Measurements from ENCODE around the gene ACAD11. TPM values are rescaled to one million over a fixed set of nuclear protein-coding genes. Genes with fewer than 3 reads are reported as not detected.
A peak's percentile ranks its signal among the peaks of the same experiment; 100 is the strongest.
"Not testable (repeated sequence)": the region's sequence is repeated elsewhere in the genome, so short reads cannot be mapped to it uniquely, and the experiment has no call there.

ACAD11 gene
- total RNA-seq, 2 experiments from 2014 or later, result 16.1 to 16.9 TPM

DNA sequence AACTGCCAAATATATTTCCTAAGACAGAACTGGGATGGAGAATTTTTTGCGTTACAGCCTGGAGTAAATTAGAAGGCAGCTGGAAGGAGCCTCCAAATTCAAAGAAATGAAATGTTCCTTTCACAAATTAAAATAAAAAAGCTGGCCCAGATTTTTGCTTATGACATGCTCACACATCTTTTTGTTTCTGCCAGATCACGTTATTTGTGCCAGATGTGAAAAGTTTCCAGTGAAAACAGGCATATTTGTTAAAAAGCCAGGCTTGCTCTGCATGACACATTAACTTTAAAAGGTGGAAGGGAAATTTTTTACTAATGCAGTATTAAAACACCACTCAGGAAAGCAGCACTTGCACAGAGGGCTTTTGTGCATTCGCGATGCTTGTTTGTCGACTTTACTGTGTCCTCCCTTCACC, 85.8 kb downstream of the ACAD11 start:
- ChIA-PET POLR2A (no interaction called here), CTCF (no interaction called here)
- intact Hi-C loops (cut with DNase I, micrococcal nuclease), result no loop called here
- DNase-seq (no peak), ATAC-seq (no peak)
- Mint-ChIP-seq H3K27me3 (no peaks in the 10 kb centered on the region), H3K4me3 (no peak overlapping the region), H3K27ac (no peak overlapping the region), H3K4me1 (peaks cover 13% of the 10 kb centered on the region), H3K36me3 (ENCODE audit: low read depth) (peaks cover 45% of the 10 kb centered on the region), H3K9me3 (ENCODE audit: low read depth) (peaks cover 2% of the 10 kb centered on the region)

- peaks cover 2% of the 10 kb centered on the region for H3K9me3 Mint-ChIP-seq (ENCODE audit: low read depth)
- no peaks in the 10 kb centered on the region for H3K27me3 Mint-ChIP-seq
- CTCF ChIA-PET, result no interaction called here
- ATAC-seq (no peak), DNase-seq (no peak)
- no peak overlapping the region for H3K4me3 Mint-ChIP-seq
- peaks cover 30% of the 10 kb centered on the region for H3K36me3 Mint-ChIP-seq (ENCODE audit: low read depth)
- intact Hi-C loops (cut with DNase I, micrococcal nuclease), result no loop called here
- POLR2A ChIA-PET, result interaction anchor here (0.8 kb wide), 1 partner anchor 22 kb away, joined by 3 read pairs; no protein-coding TSS in a partner anchor
- no peak overlapping the region for H3K27ac Mint-ChIP-seq
- peaks cover 17% of the 10 kb centered on the region for H3K4me1 Mint-ChIP-seq
These were observed 89.6 kb downstream of the ACAD11 start for GRCh38 chr3:132570016-132570415.

DNA sequence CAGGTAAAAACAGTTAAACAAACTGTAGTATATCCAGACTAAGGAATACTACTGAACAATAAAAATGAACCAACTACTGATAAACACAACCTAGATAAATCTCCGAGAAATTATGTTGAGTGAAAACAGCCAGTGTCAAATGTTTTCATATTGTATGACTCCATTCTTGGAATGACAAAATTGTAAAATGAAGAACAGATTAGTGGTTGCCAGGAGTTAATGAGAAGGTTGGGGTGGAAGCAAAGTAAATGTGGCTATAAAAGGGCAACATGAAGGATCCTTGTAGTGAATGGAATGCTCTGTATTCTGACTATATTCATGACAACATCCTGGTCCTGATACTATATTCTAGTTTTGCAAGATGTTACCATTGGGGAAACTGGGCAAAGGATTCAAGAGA, 90.0 kb downstream of the ACAD11 start:
- ATAC-seq, result peak; percentile 65
- intact Hi-C loops (cut with DNase I, micrococcal nuclease), result loop anchor here (1.0 to 2.0 kb wide), 3 partner anchors 19 to 27 kb away; no protein-coding TSS in a partner anchor
- ChIA-PET POLR2A (interaction anchor here (0.8 kb wide), 1 partner anchor 22 kb away, joined by 3 read pairs; no protein-coding TSS in a partner anchor), CTCF (no interaction called here)
- Mint-ChIP-seq H3K4me3 (no peak overlapping the region), H3K27ac (no peak overlapping the region), H3K4me1 (peaks cover 17% of the 10 kb centered on the region), H3K36me3 (ENCODE audit: low read depth) (peaks cover 30% of the 10 kb centered on the region), H3K27me3 (no peaks in the 10 kb centered on the region), H3K9me3 (ENCODE audit: low read depth) (peaks cover 2% of the 10 kb centered on the region)
- no peak for DNase-seq

- ChIA-PET CTCF (interaction anchor here (1.0 kb wide), 1 partner anchor 33 kb away, joined by 4 read pairs; no protein-coding TSS in a partner anchor), POLR2A (no interaction called here)
- ATAC-seq, result peak; percentile 82
These were observed 90.5 kb downstream of the ACAD11 start for GRCh38 chr3:132569153-132569552.

GRCh38 chr3:132568422-132568821, 91.2 kb downstream of the ACAD11 start:
- peaks cover 34% of the 10 kb centered on the region for H3K36me3 Mint-ChIP-seq (ENCODE audit: low read depth)

More at GRCh38 chr3:132569153-132569552, 90.5 kb downstream of the ACAD11 start:
- Mint-ChIP-seq H3K9me3 (ENCODE audit: low read depth) (peaks cover 2% of the 10 kb centered on the region), H3K27me3 (no peaks in the 10 kb centered on the region), H3K36me3 (ENCODE audit: low read depth) (peaks cover 32% of the 10 kb centered on the region), H3K4me1 (peaks cover 17% of the 10 kb centered on the region), H3K27ac (peak overlapping the region; percentile 84), H3K4me3 (no peak overlapping the region)
- no peak for DNase-seq
- intact Hi-C loops (cut with DNase I, micrococcal nuclease), result loop anchor here (1.0 to 2.0 kb wide), 3 partner anchors 18 to 26 kb away; no protein-coding TSS in a partner anchor

GRCh38 chr3:132564070-132564465, 95.5 kb downstream of the ACAD11 start:
- DNase-seq (no peak), ATAC-seq (no peak)
- ChIA-PET CTCF (no interaction called here), POLR2A (no interaction called here)
- H3K27me3 Mint-ChIP-seq, result no peaks in the 10 kb centered on the region
- no peak overlapping the region for H3K4me3 Mint-ChIP-seq
- no peak overlapping the region for H3K27ac Mint-ChIP-seq
- H3K9me3 Mint-ChIP-seq (ENCODE audit: low read depth), result no peaks in the 10 kb centered on the region
- peaks cover 19% of the 10 kb centered on the region for H3K36me3 Mint-ChIP-seq (ENCODE audit: low read depth)
- intact Hi-C loops (cut with DNase I, micrococcal nuclease), result no loop called here
- H3K4me1 Mint-ChIP-seq, result peaks cover 7% of the 10 kb centered on the region

More at GRCh38 chr3:132568422-132568821, 91.2 kb downstream of the ACAD11 start:
- peak overlapping the region; percentile 84 for H3K27ac Mint-ChIP-seq
- no peaks in the 10 kb centered on the region for H3K27me3 Mint-ChIP-seq
- no peak overlapping the region for H3K4me3 Mint-ChIP-seq
- DNase-seq, result no peak
- ChIA-PET POLR2A (no interaction called here), CTCF (interaction anchor here (1.0 to 1.6 kb wide), 2 partner anchors 33 to 74 kb away, joined by 4 to 5 read pairs; no protein-coding TSS in a partner anchor)
- intact Hi-C loops (cut with DNase I, micrococcal nuclease), result loop anchor here in 1 of 2 experiments (2.0 kb wide), 2 partner anchors 18 to 26 kb away; no protein-coding TSS in a partner anchor
- peaks cover 2% of the 10 kb centered on the region for H3K9me3 Mint-ChIP-seq (ENCODE audit: low read depth)
- no peak for ATAC-seq
- H3K4me1 Mint-ChIP-seq, result peaks cover 17% of the 10 kb centered on the region

DNA sequence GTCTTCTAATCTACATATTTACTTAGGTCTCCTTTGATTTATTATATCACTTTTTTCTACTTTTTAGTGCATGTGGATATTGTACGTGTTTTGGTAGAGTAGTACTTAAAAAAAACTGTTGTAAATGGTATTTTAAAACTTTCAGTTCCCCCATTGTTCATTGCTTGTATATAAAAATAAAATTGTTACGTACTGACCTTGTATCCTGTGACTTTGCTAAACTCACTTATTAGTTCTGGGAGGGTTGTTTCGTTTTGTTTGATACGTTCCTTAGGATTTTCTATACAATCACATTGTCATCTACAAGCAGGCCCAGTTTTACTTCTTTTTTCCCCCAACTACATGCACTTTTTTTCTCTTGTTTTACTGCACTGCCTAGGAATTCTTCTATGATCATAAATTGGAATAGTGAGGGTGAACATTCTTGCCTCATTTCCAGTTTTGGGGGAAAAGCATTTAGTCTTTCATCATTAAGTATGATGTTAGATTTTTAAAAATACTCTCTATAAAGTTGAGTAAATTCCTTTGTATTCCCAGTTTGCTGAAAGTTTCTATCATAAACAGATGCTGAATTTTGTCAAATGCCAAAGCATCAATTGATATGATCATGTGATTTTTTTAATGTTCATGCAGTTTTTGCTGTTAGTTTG, 96.1 kb downstream of the ACAD11 start:
- intact Hi-C loops (cut with DNase I, micrococcal nuclease), result no loop called here
- Mint-ChIP-seq H3K9me3 (ENCODE audit: low read depth) (no peaks in the 10 kb centered on the region), H3K27me3 (no peaks in the 10 kb centered on the region), H3K36me3 (ENCODE audit: low read depth) (peaks cover 21% of the 10 kb centered on the region), H3K27ac (no peak overlapping the region), H3K4me3 (no peak overlapping the region), H3K4me1 (peaks cover 2% of the 10 kb centered on the region)
- ATAC-seq, result no peak
- ChIA-PET CTCF (no interaction called here), POLR2A (no interaction called here)
- DNase-seq, result no peak

DNA sequence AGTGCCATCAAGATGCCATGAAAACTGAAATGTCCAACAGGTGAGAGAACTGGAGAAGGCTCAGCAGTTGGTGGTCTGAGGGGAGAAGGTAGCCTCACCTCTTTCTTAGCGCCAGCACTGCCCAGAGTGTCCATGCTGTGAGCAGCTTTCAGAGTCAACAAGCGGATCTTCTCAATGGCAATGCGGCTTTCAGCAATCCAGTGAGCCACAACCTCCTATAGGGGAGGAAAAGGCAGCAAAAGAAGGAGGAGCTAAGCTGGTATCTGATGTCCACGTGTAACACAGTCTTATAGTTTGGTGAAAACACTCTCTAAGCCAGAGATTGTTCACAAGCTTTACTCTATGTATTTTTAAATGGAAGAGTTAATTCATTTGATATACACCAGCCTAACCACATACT, 98.6 kb downstream of the ACAD11 start:
- ATAC-seq, result no peak
- intact Hi-C loops (cut with DNase I, micrococcal nuclease), result no loop called here
- no peak overlapping the region for H3K4me3 Mint-ChIP-seq
- no peak for DNase-seq
- ChIA-PET CTCF (interaction anchor here (1.0 to 2.1 kb wide), 2 partner anchors 14 to 82 kb away, joined by 3 to 6 read pairs; no protein-coding TSS in a partner anchor), POLR2A (no interaction called here)
- no peak overlapping the region for H3K27ac Mint-ChIP-seq
- no peaks in the 10 kb centered on the region for H3K27me3 Mint-ChIP-seq
- no peaks in the 10 kb centered on the region for H3K4me1 Mint-ChIP-seq
- no peaks in the 10 kb centered on the region for H3K9me3 Mint-ChIP-seq (ENCODE audit: low read depth)
- peaks cover 21% of the 10 kb centered on the region for H3K36me3 Mint-ChIP-seq (ENCODE audit: low read depth)

DNA sequence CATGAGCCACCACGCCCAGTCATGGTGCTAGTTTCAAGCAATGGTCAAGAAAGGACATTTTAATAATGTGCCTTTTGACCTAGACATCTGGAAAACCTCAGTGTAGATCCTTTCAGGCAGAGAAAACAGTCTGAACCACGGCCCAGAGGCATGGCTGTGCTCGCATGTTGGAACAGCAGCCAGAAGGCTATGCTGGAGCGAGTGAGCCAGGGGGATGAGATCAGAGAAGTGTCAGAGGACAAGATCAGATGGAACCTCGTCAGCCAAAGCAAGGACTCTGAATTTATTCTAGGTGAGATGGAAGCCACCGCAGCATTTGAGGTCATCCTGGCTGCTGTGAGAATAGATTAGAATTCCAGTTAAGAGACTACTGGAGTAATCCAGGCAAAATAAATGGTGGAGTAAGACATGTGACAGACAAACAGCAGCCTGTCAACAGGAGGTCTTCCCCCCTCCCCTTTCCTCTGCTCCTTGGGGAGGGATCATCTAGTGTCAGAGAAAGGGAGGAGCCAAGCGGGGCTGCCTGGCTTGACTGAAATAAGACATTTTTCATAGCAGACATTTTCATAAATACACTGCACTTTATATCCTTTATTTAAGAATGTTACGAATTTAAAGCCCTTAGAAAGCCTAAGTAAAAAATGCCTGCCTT, 103.0 kb downstream of the ACAD11 start:
- peaks cover 7% of the 10 kb centered on the region for H3K36me3 Mint-ChIP-seq (ENCODE audit: low read depth)
- H3K27me3 Mint-ChIP-seq, result no peaks in the 10 kb centered on the region
- DNase-seq, result no peak
- CTCF ChIA-PET, result no interaction called here
- no peak for ATAC-seq
- no peaks in the 10 kb centered on the region for H3K9me3 Mint-ChIP-seq (ENCODE audit: low read depth)
- H3K4me1 Mint-ChIP-seq, result no peaks in the 10 kb centered on the region
- intact Hi-C loops (cut with DNase I, micrococcal nuclease), result no loop called here
- POLR2A ChIA-PET, result no interaction called here
- no peak overlapping the region for H3K27ac Mint-ChIP-seq
- H3K4me3 Mint-ChIP-seq, result no peak overlapping the region

DNA sequence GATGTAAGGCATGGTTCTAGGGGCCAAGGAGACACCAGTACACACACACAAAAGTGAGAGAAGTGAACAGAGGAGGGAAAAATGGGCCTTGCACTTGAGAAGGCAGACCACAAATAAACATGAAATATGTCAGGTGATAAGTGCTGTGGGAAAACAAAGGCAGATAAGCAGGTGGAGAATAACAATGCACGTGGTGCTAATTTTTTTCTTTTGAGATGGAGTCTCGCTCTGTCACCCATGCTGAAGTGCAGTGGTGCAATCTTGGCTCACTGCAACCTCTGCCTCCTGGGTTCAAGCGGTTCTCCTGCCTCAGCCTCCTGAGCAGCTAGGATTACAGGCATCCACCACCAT, 103.6 kb downstream of the ACAD11 start:
- H3K4me3 Mint-ChIP-seq; POLR2A ChIA-PET; H3K36me3 Mint-ChIP-seq (ENCODE audit: low read depth); CTCF ChIA-PET; H3K27me3 Mint-ChIP-seq; H3K9me3 Mint-ChIP-seq (ENCODE audit: low read depth); H3K27ac Mint-ChIP-seq; intact Hi-C loops (cut with DNase I, micrococcal nuclease); DNase-seq; ATAC-seq; H3K4me1 Mint-ChIP-seq: not testable (repeated sequence)

GRCh38 chr3:132555306-132556035, 104.1 kb downstream of the ACAD11 start:
- intact Hi-C loops (cut with DNase I, micrococcal nuclease), result no loop called here
- H3K4me1 Mint-ChIP-seq, result peaks cover 9% of the 10 kb centered on the region
- CTCF ChIA-PET, result no interaction called here
- no peak for ATAC-seq
- no peaks in the 10 kb centered on the region for H3K27me3 Mint-ChIP-seq
- no peaks in the 10 kb centered on the region for H3K9me3 Mint-ChIP-seq (ENCODE audit: low read depth)
- no peak overlapping the region for H3K4me3 Mint-ChIP-seq
- peaks cover 7% of the 10 kb centered on the region for H3K36me3 Mint-ChIP-seq (ENCODE audit: low read depth)
- POLR2A ChIA-PET, result no interaction called here
- no peak overlapping the region for H3K27ac Mint-ChIP-seq
- no peak for DNase-seq

All from activated CD4-positive, alpha-beta T cell treated with anti-CD3 and anti-CD28 coated beads for 36 hours (primary cell).